Common myeloid progenitor, CD34-positive (primary cell): ENCODE data around the gene ZNG1C.
A peak's percentile ranks its signal among the peaks of the same experiment; 100 is the strongest.
"Not testable (repeated sequence)": the region's sequence is repeated elsewhere in the genome, so short reads cannot be mapped to it uniquely, and the experiment has no call there.

Source experiments
- CTCF ChIA-PET: fragments of 350-600 bp; sonication (Branson Sonifier 250); formaldehyde crosslinking; loops from one replicate; lab custom pipeline; 2021; ENCODE audit warnings: antibody characterized with exemption; lab: Charles Lee
- POLR2A ChIA-PET: fragments of 350-600 bp; sonication (Branson Sonifier 250); formaldehyde crosslinking; loops from one replicate; lab custom pipeline; 2021; ENCODE audit warnings: antibody characterized with exemption; lab: Charles Lee
- DNase-seq, 3 donors: peaks; one replicate each; pipeline versions ENCODE4 v3.0.0 to v3.0.0-alpha.2; 2013
- H3K27ac ChIP-seq, 2 experiments: 1 replicate in 1 of 2; 2 replicates in 1 of 2; pipeline ENCODE4 v1.7.0; 2013; ENCODE audit warnings: inconsistent platforms in 2 of 2, low read length in 2 of 2, mild to moderate bottlenecking in 2 of 2, low read depth in 1 of 2, moderate library complexity in 1 of 2; ENCODE audit not compliant: severe bottlenecking in 2 of 2, insufficient read depth in 1 of 2, poor library complexity in 1 of 2
- H3K27me3 ChIP-seq, 5 experiments: replicated peaks in 2 of 5; 1 replicate in 3 of 5; 2 replicates in 2 of 5; pipeline versions ENCODE4 v1.6.1 to v1.7.0; 2013; ENCODE audit warnings: low read length in 4 of 5, mild to moderate bottlenecking in 2 of 5, moderate library complexity in 2 of 5, inconsistent platforms in 1 of 5; ENCODE audit not compliant: insufficient read depth in 5 of 5, control insufficient read depth in 4 of 5
- H3K36me3 ChIP-seq, 4 experiments: 1 replicate in 2 of 4; 2 replicates in 2 of 4; pipeline versions ENCODE4 v1.6.1 to v1.7.0; 2013; ENCODE audit warnings: low read length in 3 of 4, control low read depth in 1 of 4, mild to moderate bottlenecking in 1 of 4; ENCODE audit not compliant: control insufficient read depth in 4 of 4, insufficient read depth in 4 of 4
- H3K4me1 ChIP-seq, 4 experiments: 1 replicate in 3 of 4; 2 replicates in 1 of 4; pipeline versions ENCODE4 v1.6.1 to v1.7.1; 2013; ENCODE audit warnings: low read length in 3 of 4, mild to moderate bottlenecking in 3 of 4, control low read depth in 1 of 4, inconsistent platforms in 1 of 4, moderate library complexity in 1 of 4; ENCODE audit not compliant: control insufficient read depth in 4 of 4, insufficient read depth in 4 of 4; ENCODE audit errors: control extremely low read depth in 1 of 4
- H3K4me3 ChIP-seq, 7 experiments: 1 replicate in 4 of 7; 2 replicates in 3 of 7; pipeline versions ENCODE4 v1.5.1 to v1.7.0; 2013; ENCODE audit warnings: mild to moderate bottlenecking in 7 of 7, low read length in 6 of 7, moderate library complexity in 6 of 7, inconsistent platforms in 2 of 7, low read depth in 2 of 7, control low read depth in 1 of 7; ENCODE audit not compliant: insufficient read depth in 4 of 7, control insufficient read depth in 1 of 7; ENCODE audit errors: extremely low read depth in 1 of 7
- H3K9me3 ChIP-seq, 5 experiments: 1 replicate in 4 of 5; 2 replicates in 1 of 5; pipeline versions ENCODE4 v1.6.1 to v1.7.1; 2013; ENCODE audit warnings: low read length in 4 of 5, mild to moderate bottlenecking in 2 of 5, inconsistent platforms in 1 of 5, low read depth in 1 of 5, moderate library complexity in 1 of 5; ENCODE audit not compliant: control insufficient read depth in 4 of 5, insufficient read depth in 2 of 5; ENCODE audit errors: control extremely low read depth in 1 of 5
- WGBS: methylation state at CpG from one replicate; pipeline ENCODE4 v1.1.5; 2013; ENCODE audit not compliant: insufficient coverage; 5-methylcytosine and 5-hydroxymethylcytosine counted together

The ZNG1C gene

DNA sequence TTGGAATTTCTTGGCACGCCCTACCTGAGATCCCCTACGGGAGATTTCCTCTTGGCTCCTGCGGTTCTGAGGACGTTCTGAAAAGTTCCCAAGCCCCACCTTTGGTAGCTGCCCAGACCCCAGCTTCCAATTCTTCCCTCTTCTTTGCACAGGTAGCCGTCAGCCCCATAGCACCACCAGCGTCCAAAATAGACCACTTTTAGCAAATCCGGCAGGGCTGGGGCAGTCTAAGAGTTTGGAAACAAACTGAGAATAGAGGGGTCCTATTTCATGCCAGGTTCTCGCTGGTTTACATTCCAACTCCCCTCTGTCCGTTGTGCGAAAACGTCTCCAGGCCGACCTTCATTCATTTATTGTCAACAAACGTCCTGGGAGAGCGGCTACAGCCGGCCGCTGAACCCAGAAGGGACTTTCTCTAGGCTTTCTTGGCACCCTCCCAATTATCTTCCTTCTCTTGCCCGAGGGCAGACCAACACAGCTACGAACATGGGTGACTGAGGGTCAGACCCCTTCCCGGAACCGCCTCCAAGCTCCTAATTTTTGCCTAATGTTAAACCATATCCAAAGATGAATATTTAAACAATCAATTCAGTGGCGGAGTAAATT lies 64.0 kb downstream of the ZNG1C start:
- H3K9me3 ChIP-seq, H3K27ac ChIP-seq, POLR2A ChIA-PET, DNase-seq, H3K4me3 ChIP-seq, H3K4me1 ChIP-seq, CTCF ChIA-PET, H3K27me3 ChIP-seq, H3K36me3 ChIP-seq: not testable (repeated sequence)
- WGBS: no CpG with 5 or more reads among the region's 21 CpGs

DNA sequence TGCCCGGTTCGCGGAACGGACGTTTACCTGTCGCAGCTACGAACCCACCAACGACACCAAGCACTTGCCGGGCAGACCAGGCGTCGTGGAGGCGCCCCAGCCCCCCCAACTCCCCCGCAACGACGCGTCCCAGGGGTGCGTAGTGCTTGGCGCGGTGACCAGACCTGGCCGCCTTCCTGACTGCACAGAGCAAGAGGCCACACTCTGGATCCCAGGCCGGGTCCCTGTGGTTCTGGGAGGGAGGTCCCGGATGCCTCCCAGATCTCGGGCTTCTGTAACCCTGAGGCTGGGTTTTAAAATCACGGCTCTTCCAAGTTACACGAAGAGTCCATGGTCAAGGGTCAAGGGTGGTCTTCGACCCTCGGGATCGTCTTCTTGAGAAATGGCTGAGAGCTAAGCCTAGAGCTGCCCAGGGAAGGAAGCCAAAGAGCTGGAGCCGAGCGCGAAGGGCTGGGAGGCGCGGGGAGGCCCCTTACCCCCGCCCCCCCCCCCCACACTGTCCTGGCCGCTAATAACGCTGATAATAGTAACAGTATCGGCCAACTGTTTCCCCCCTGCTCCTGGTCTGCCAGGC lies 64.7 kb downstream of the ZNG1C start:
- H3K36me3 ChIP-seq, H3K9me3 ChIP-seq, H3K4me1 ChIP-seq, H3K4me3 ChIP-seq, POLR2A ChIA-PET, H3K27ac ChIP-seq, CTCF ChIA-PET, H3K27me3 ChIP-seq: not testable (repeated sequence)
- peak in 1 of 3 donors; percentile 0 for DNase-seq
- no CpG with 5 or more reads among the region's 37 CpGs for WGBS

DNA sequence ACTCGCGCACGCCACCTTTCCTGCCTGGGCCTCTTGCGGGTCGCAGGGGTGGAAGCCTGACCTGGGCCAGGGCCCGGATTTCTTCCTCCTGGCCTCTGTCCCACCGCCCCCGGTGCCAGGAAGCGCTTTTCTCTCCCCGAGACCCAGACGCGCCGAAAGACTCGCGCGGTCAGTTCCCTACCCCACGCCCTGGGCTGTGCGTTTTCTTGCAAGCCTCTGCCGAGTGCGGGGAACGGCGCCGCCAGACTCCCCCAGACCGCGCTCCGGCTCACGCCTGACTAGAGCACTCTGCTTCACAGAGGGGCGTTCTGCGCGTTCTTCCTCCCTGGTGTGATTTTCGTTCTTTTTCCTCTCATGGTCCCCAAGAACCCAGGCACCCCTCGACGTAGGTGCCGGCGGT lies 65.3 kb downstream of the ZNG1C start:
- H3K9me3 ChIP-seq, POLR2A ChIA-PET, H3K4me1 ChIP-seq, DNase-seq, H3K4me3 ChIP-seq, CTCF ChIA-PET, H3K36me3 ChIP-seq, H3K27ac ChIP-seq, H3K27me3 ChIP-seq: not testable (repeated sequence)
- no CpG with 5 or more reads among the region's 35 CpGs for WGBS

DNA sequence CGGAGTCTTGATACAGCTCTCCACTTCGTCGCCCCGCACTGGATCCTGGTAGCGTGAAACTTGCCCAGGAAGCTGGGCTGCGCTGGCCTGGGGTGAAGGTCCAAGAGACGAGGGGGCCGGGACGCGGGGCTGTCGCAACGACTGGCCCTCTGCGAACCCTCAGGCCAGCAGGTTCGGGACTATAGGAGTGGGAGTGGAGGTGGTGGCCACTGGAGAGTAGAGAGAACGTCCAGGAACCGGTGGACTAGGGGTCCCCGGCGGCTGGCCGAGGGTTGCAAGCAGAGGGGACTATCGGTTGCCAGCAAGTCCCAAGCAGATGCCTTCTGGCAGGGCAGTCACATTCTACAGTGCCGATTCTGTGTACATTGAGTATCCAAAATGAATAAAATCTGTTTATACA lies 65.9 kb downstream of the ZNG1C start:
- CTCF ChIA-PET, H3K9me3 ChIP-seq, DNase-seq, H3K4me3 ChIP-seq, H3K27ac ChIP-seq, POLR2A ChIA-PET, H3K36me3 ChIP-seq, H3K4me1 ChIP-seq, H3K27me3 ChIP-seq: not testable (repeated sequence)
- 18% methylated on average over 4 of the region's 21 CpGs for WGBS

DNA sequence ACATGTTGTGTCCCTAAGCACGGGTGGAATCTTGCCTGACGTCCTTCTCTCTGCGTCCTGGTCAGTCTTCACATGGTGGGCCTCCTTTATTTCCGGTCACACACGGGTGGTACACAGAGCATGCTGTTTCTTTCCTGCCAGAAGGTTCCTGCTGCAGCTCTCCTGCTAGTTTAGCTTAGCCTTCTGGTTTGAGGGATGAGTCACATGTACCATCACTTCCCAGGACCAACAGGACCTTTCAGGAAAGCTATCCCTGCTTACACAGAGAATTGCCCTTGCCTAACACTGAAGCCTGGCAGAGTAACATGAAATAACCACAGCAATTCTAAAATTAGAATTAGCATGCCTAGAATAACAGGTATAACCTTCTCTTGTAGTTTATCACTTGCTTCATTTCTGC lies 69.4 kb downstream of the ZNG1C start:
- H3K4me3 ChIP-seq, H3K4me1 ChIP-seq, H3K9me3 ChIP-seq, H3K36me3 ChIP-seq, CTCF ChIA-PET, POLR2A ChIA-PET, DNase-seq, H3K27ac ChIP-seq: not testable (repeated sequence)
- peaks cover 0 to 11% (median 0%) of the 10 kb centered on the region in 5 experiments for H3K27me3 ChIP-seq
- WGBS: no CpG with 5 or more reads among the region's 5 CpGs

DNA sequence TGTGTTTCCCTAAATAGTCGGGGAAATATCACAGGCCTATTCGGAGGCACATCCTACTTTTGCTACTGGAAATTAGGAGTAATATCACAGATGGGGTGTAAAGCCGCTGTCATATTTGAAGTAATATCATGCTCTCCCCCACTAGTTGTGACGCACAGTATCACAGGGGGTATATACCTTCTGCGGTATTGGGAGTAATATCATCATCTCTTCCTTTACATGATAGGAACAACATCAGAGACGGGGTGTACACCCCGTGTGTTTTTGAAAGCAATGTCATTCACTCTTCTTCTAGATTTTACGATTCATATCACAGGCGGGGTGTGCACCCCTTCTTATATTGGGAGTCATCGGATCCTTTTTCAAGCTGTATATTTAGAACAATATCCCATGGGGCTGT lies 76.4 kb downstream of the ZNG1C start:
- H3K4me1 ChIP-seq, H3K9me3 ChIP-seq, H3K27ac ChIP-seq, CTCF ChIA-PET, DNase-seq, H3K27me3 ChIP-seq, H3K36me3 ChIP-seq, POLR2A ChIA-PET, H3K4me3 ChIP-seq: not testable (repeated sequence)
- WGBS: no CpG with 5 or more reads among the region's 10 CpGs

DNA sequence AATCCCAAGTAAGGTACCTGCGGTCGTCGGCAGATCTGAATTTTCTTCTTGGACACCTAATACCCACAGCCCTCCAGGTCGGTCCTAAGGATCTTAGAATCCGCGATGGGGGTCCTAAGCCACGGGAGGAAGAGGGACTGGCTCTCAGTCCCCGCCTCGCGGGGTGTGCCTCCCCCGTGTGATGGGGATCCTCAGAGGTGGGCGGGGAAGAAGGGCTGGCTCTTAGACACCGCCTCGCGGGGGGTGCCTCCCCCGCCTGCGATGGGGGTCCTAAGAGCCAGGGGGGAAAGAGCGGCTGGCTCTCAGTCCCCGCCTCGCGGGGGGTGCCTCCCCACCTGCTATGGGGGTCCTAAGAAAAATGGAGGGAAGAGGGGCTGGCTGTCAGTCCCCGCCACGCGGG lies 82.0 kb downstream of the ZNG1C start:
- POLR2A ChIA-PET, H3K27me3 ChIP-seq, H3K36me3 ChIP-seq, DNase-seq, H3K27ac ChIP-seq, H3K4me3 ChIP-seq, CTCF ChIA-PET, H3K9me3 ChIP-seq, H3K4me1 ChIP-seq: not testable (repeated sequence)
- WGBS: no CpG with 5 or more reads among the region's 24 CpGs
